CD14-positive monocyte (primary cell): Measurements from ENCODE around the gene PADI4. TPM values are rescaled to one million over a fixed set of nuclear protein-coding genes. Genes with fewer than 3 reads are reported as not detected.

Experiments used
- DNase-seq, 3 donors: peaks; one replicate each; pipeline ENCODE4 v3.0.0-alpha.2; 2011 to 2022
- H2AFZ ChIP-seq: 2 replicates; pipeline ENCODE4 v1.6.0; 2012; ENCODE audit warnings: mild to moderate bottlenecking, low read depth, low read length, inconsistent platforms; ENCODE audit not compliant: insufficient read depth, poor library complexity, severe bottlenecking
- H3K27ac ChIP-seq, 2 donors: 1 replicate in 1 of 2; 2 replicates in 1 of 2; pipeline ENCODE4 v1.5.1; 2012 to 2013; ENCODE audit warnings: low read length in 2 of 2, control low read depth in 1 of 2, inconsistent platforms in 1 of 2, low read depth in 1 of 2, mild to moderate bottlenecking in 1 of 2
- H3K27me3 ChIP-seq, 2 donors: one replicate each; pipeline versions ENCODE4 v1.6.0 to v1.6.1; 2011 to 2013; ENCODE audit warnings: low read length in 2 of 2; ENCODE audit not compliant: control insufficient read depth in 2 of 2, insufficient read depth in 2 of 2
- H3K36me3 ChIP-seq, 2 donors: replicated peaks in 1 of 2; 1 replicate in 1 of 2; 2 replicates in 1 of 2; pipeline versions ENCODE4 v1.5.1 to v1.6.1; 2012 to 2013; ENCODE audit warnings: low read length in 2 of 2, control low read depth in 1 of 2, inconsistent platforms in 1 of 2, mild to moderate bottlenecking in 1 of 2; ENCODE audit not compliant: insufficient read depth in 2 of 2, control insufficient read depth in 1 of 2
- H3K4me1 ChIP-seq, 2 donors: 1 replicate in 1 of 2; 2 replicates in 1 of 2; pipeline versions ENCODE4 v1.5.1 to v1.6.1; 2012 to 2013; ENCODE audit warnings: low read length in 2 of 2, control low read depth in 1 of 2, inconsistent platforms in 1 of 2, mild to moderate bottlenecking in 1 of 2, moderate library complexity in 1 of 2; ENCODE audit not compliant: insufficient read depth in 2 of 2, control insufficient read depth in 1 of 2
- H3K4me2 ChIP-seq: replicated peaks from 2 replicates; pipeline ENCODE3; 2012; ENCODE audit warnings: low read length, moderate library complexity, mild to moderate bottlenecking; ENCODE audit not compliant: poor library complexity, severe bottlenecking; ENCODE audit errors: extremely low read depth
- H3K4me3 ChIP-seq, 3 experiments: fragments of 200-600 bp in 1 of 3; sonication (generic) in 1 of 3; replicated peaks in 1 of 3; 1 replicate in 2 of 3; 2 replicates in 1 of 3; pipeline ENCODE4 v1.5.1; 2011 to 2013; ENCODE audit warnings: low read length in 3 of 3, mild to moderate bottlenecking in 3 of 3, control low read depth in 2 of 3, low read depth in 2 of 3, inconsistent platforms in 1 of 3, moderate library complexity in 1 of 3
- H3K79me2 ChIP-seq: 2 replicates; pipeline ENCODE4 v1.6.0; 2012; ENCODE audit warnings: mild to moderate bottlenecking, control low read depth, inconsistent platforms, low read length, moderate library complexity; ENCODE audit not compliant: insufficient read depth
- H3K9ac ChIP-seq: 2 replicates; pipeline ENCODE4 v1.6.0; 2017; ENCODE audit warnings: low read length, mild to moderate bottlenecking; ENCODE audit not compliant: insufficient read depth, poor library complexity, severe bottlenecking
- H3K9me3 ChIP-seq, 2 donors: replicated peaks in 1 of 2; 1 replicate in 1 of 2; 2 replicates in 1 of 2; pipeline versions ENCODE4 v1.5.1 to v1.6.1; 2012 to 2013; ENCODE audit warnings: low read length in 2 of 2, control low read depth in 1 of 2; ENCODE audit not compliant: control insufficient read depth in 1 of 2, insufficient read depth in 1 of 2
- H4K20me1 ChIP-seq: 2 replicates; pipeline ENCODE4 v1.6.0; 2012; ENCODE audit warnings: mild to moderate bottlenecking, low read length, control low read depth, moderate library complexity; ENCODE audit not compliant: insufficient read depth
- H3K27ac Mint-ChIP-seq, 7 donors: one replicate each; pipeline ENCODE4 v1.8.0; 2020; ENCODE audit warnings: mild to moderate bottlenecking in 7 of 7, mixed read lengths in 7 of 7, moderate library complexity in 6 of 7, inconsistent platforms in 2 of 7
- H3K27me3 Mint-ChIP-seq, 3 donors: one replicate each; pipeline ENCODE4 v1.8.0; 2021 to 2022; ENCODE audit warnings: low read depth in 3 of 3, mild to moderate bottlenecking in 3 of 3, mixed read lengths in 3 of 3, moderate library complexity in 3 of 3, inconsistent platforms in 1 of 3
- H3K36me3 Mint-ChIP-seq, 2 donors: one replicate each; pipeline ENCODE4 v1.8.0; 2020; ENCODE audit warnings: mixed read lengths in 2 of 2, inconsistent platforms in 1 of 2, mild to moderate bottlenecking in 1 of 2
- H3K4me1 Mint-ChIP-seq: one replicate; pipeline ENCODE4 v1.8.0; 2020; ENCODE audit warnings: mild to moderate bottlenecking, mixed read lengths
- H3K4me3 Mint-ChIP-seq, 2 donors: one replicate each; pipeline ENCODE4 v1.8.0; 2020; ENCODE audit warnings: mild to moderate bottlenecking in 2 of 2, mixed read lengths in 2 of 2, moderate library complexity in 1 of 2
- H3K9me3 Mint-ChIP-seq, 7 donors: one replicate each; pipeline ENCODE4 v1.8.0; 2020 to 2022; ENCODE audit warnings: mixed read lengths in 7 of 7, mild to moderate bottlenecking in 6 of 7, moderate library complexity in 6 of 7, inconsistent platforms in 2 of 7
- CTCF ChIP-seq: fragments of 200-600 bp; IDR thresholded peaks from one replicate; pipeline ENCODE4 v1.8.0; 2022; ENCODE audit warnings: antibody characterized with exemption, mild to moderate bottlenecking
- WGBS: methylation state at CpG from one replicate; pipeline ENCODE4 v1.1.5; 2013; ENCODE audit warnings: missing lambda C conversion rate; ENCODE audit not compliant: insufficient coverage; 5-methylcytosine and 5-hydroxymethylcytosine counted together
- intact Hi-C, 2 donors: fragments of 100-400 bp; cut with micrococcal nuclease; formaldehyde crosslinking; loops; one replicate each; pipeline versions ENCODE4 v1.15.0 to v1.15.1; 2023
- polyA plus RNA-seq, 3 donors: library from polyadenylated mRNA; depleted of rRNA in 1 of 3; unstranded in 2 of 3; stranded (reverse) in 1 of 3; fragments of 300-500 nt in 2 of 3; fragments of >200 nt in 1 of 3; fragmentation: Illumina TruSeq in 2 of 3; gene quantifications; 1 replicate in 2 of 3; 2 replicates in 1 of 3; pipeline ENCODE4 v1.2.3, GENCODE V29; 2012 to 2021

The PADI4 gene
- polyA plus RNA-seq, 3 donors, result 160 to 356 (median 164) TPM

GRCh38 chr1:17306407-17306806 lies 1.6 kb upstream of the PADI4 start:
- Mint-ChIP-seq H3K36me3 (peaks cover 6 to 19% of the 10 kb centered on the region in 2 donors), H3K27ac (peak overlapping the region in 5 of 7 donors; percentile 8 to 59 (median 18)), H3K4me3 (no peak overlapping the region), H3K4me1 (peaks cover 88% of the 10 kb centered on the region), H3K9me3 (peaks cover 8 to 12% (median 9%) of the 10 kb centered on the region in 7 donors), H3K27me3 (peaks cover 0 to 3% (median 0%) of the 10 kb centered on the region in 3 donors)
- no peak overlapping the region for H3K27ac ChIP-seq
- no peak overlapping the region for H3K4me3 ChIP-seq
- no peak for DNase-seq
- peaks cover 30% of the 10 kb centered on the region for H3K79me2 ChIP-seq
- H3K36me3 ChIP-seq, result no peaks in the 10 kb centered on the region
- peaks cover 7 to 8% of the 10 kb centered on the region in 2 donors for H3K9me3 ChIP-seq
- no peak overlapping the region for H3K4me2 ChIP-seq
- H2AFZ ChIP-seq, result no peak overlapping the region
- intact Hi-C loops, result no loop called here
- H3K4me1 ChIP-seq, result peaks cover 83 to 90% of the 10 kb centered on the region in 2 donors
- no peak for TF ChIP-seq CTCF
- WGBS, result 88% methylated on average over 6 of the region's 6 CpGs
- H4K20me1 ChIP-seq, result no peaks in the 10 kb centered on the region
- no peak overlapping the region for H3K9ac ChIP-seq
- no peaks in the 10 kb centered on the region for H3K27me3 ChIP-seq

DNA sequence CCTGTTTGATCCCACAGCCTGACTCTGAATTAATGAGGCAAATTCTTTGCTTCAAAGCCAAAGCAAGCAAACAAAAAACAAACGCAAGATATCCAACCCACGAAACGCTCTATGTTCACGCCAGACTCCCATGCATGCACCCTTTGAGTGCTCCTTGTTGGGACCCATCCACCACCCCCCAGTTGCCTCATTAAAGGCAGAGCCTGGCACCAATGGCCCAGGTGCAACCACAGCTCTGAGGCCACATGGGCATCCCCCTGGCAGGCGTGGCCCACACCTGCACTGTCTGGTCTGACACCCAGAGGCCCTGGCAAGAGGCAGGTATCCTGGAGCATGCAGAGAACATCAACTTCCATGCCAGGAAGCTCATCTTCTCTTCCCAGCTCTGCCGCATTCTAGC lies 1.1 kb upstream of the PADI4 start:
- DNase-seq, result no peak
- peaks cover 0 to 3% (median 0%) of the 10 kb centered on the region in 3 donors for H3K27me3 Mint-ChIP-seq
- Histone ChIP-seq H3K4me2 (no peak overlapping the region), H3K36me3 (no peaks in the 10 kb centered on the region), H2AFZ (no peak overlapping the region), H3K9me3 (peaks cover 3% of the 10 kb centered on the region in 2 donors), H3K4me3 (no peak overlapping the region), H3K9ac (no peak overlapping the region), H3K4me1 (peaks cover 88 to 95% of the 10 kb centered on the region in 2 donors), H3K27ac (no peak overlapping the region), H3K79me2 (peaks cover 36% of the 10 kb centered on the region), H3K27me3 (no peaks in the 10 kb centered on the region), H4K20me1 (no peaks in the 10 kb centered on the region)
- TF ChIP-seq CTCF, result no peak
- peak overlapping the region in 3 of 7 donors; percentile 1 to 92 (median 8) for H3K27ac Mint-ChIP-seq
- peaks cover 94% of the 10 kb centered on the region for H3K4me1 Mint-ChIP-seq
- peaks cover 5 to 16% of the 10 kb centered on the region in 2 donors for H3K36me3 Mint-ChIP-seq
- 62% methylated on average over 5 of the region's 6 CpGs for WGBS
- H3K4me3 Mint-ChIP-seq, result no peak overlapping the region
- H3K9me3 Mint-ChIP-seq, result peaks cover 2 to 7% (median 5%) of the 10 kb centered on the region in 7 donors
- intact Hi-C loops, result no loop called here
